Type B pancreatic cell (in vitro differentiated cells): ENCODE measurements around the gene VWC2. TPM values are rescaled to one million over a fixed set of nuclear protein-coding genes. Genes with fewer than 3 reads are reported as not detected.

Experiments
- DNase-seq: peaks from one replicate; pipeline ENCODE4 v3.0.0; 2021; ENCODE audit warnings: mixed read lengths; ENCODE audit not compliant: unreplicated experiment; ENCODE audit errors: extremely low spot score
- H3K27ac Mint-ChIP-seq: 2 replicates; pipeline ENCODE4 v1.8.0; 2021; ENCODE audit warnings: mild to moderate bottlenecking, mixed read lengths
- H3K27me3 Mint-ChIP-seq: 2 replicates; pipeline ENCODE4 v1.8.0; 2021; ENCODE audit warnings: mixed read lengths
- H3K36me3 Mint-ChIP-seq: 2 replicates; pipeline ENCODE4 v1.8.0; 2021; ENCODE audit warnings: mixed read lengths
- H3K4me1 Mint-ChIP-seq: one replicate; pipeline ENCODE4 v1.8.0; 2021; ENCODE audit warnings: mixed read lengths; ENCODE audit not compliant: unreplicated experiment
- H3K4me3 Mint-ChIP-seq: 2 replicates; pipeline ENCODE4 v1.8.0; 2021; ENCODE audit warnings: mild to moderate bottlenecking, mixed read lengths
- H3K9me3 Mint-ChIP-seq: 2 replicates; pipeline ENCODE4 v1.8.0; 2021; ENCODE audit warnings: mixed read lengths
- CTCF ChIP-seq: fragments of 200-600 bp; sonication (generic); conservative IDR thresholded peaks from 2 replicates; pipeline ENCODE4 v1.5.0; 2021; ENCODE audit warnings: antibody characterized with exemption, mild to moderate bottlenecking
- total RNA-seq: library from RNA; stranded (reverse); gene quantifications from 2 replicates; pipeline ENCODE4 v1.2.1, GENCODE V29; 2021; ENCODE audit warnings: low replicate concordance

Gene VWC2
- total RNA-seq, 1 donor from 2014 or later, result 0.60 TPM

- Mint-ChIP-seq H3K4me3 (no peak overlapping the region), H3K27ac (no peak overlapping the region), H3K27me3 (peaks cover 25% of the 10 kb centered on the region), H3K4me1 (peaks cover 3% of the 10 kb centered on the region), H3K36me3 (no peaks in the 10 kb centered on the region), H3K9me3 (no peaks in the 10 kb centered on the region)
- TF ChIP-seq CTCF, result no peak
- no peak for DNase-seq
These were observed 24.7 kb downstream of the VWC2 start for GRCh38 chr7:49797987-49798660.

GRCh38 chr7:49800031-49800430 is 26.6 kb downstream of the VWC2 start:
- Mint-ChIP-seq H3K27ac (no peak overlapping the region), H3K4me3 (no peak overlapping the region), H3K27me3 (peaks cover 15% of the 10 kb centered on the region), H3K36me3 (no peaks in the 10 kb centered on the region), H3K9me3 (no peaks in the 10 kb centered on the region), H3K4me1 (peaks cover 3% of the 10 kb centered on the region)
- TF ChIP-seq CTCF, result no peak
- DNase-seq, result no peak

GRCh38 chr7:49802600-49802999 is 29.2 kb downstream of the VWC2 start:
- Mint-ChIP-seq H3K9me3 (no peaks in the 10 kb centered on the region), H3K27ac (no peak overlapping the region)

GRCh38 chr7:49803812-49804211 is 30.4 kb downstream of the VWC2 start:
- no peak for TF ChIP-seq CTCF
- no peak for DNase-seq
- Mint-ChIP-seq H3K27ac (no peak overlapping the region), H3K27me3 (peaks cover 3% of the 10 kb centered on the region), H3K36me3 (no peaks in the 10 kb centered on the region), H3K4me3 (no peak overlapping the region), H3K4me1 (no peaks in the 10 kb centered on the region), H3K9me3 (no peaks in the 10 kb centered on the region)

More at GRCh38 chr7:49802600-49802999, 29.2 kb downstream of the VWC2 start:
- no peak overlapping the region for H3K4me3 Mint-ChIP-seq
- no peak for TF ChIP-seq CTCF
- DNase-seq, result no peak
- no peaks in the 10 kb centered on the region for H3K36me3 Mint-ChIP-seq
- peaks cover 6% of the 10 kb centered on the region for H3K27me3 Mint-ChIP-seq
- H3K4me1 Mint-ChIP-seq, result no peaks in the 10 kb centered on the region

GRCh38 chr7:49805371-49806007 is 32.1 kb downstream of the VWC2 start:
- peaks cover 3% of the 10 kb centered on the region for H3K27me3 Mint-ChIP-seq
- DNase-seq, result no peak
- no peak for TF ChIP-seq CTCF
- H3K4me1 Mint-ChIP-seq, result no peaks in the 10 kb centered on the region
- no peak overlapping the region for H3K27ac Mint-ChIP-seq
- no peaks in the 10 kb centered on the region for H3K9me3 Mint-ChIP-seq
- no peaks in the 10 kb centered on the region for H3K36me3 Mint-ChIP-seq
- H3K4me3 Mint-ChIP-seq, result no peak overlapping the region
